Upper lobe of right lung (tissue), 1 donor: ENCODE measurements around the gene LY86. TPM values are rescaled to one million over a fixed set of nuclear protein-coding genes. Genes with fewer than 3 reads are reported as not detected.

Source experiments
- ATAC-seq: fragments of 200-7000 bp; cut with Tn5 transposase; one replicate; pipeline ENCODE4 v1.9.1; 2020; ENCODE audit warnings: mild to moderate bottlenecking, moderate library complexity
- DNase-seq: peaks from one replicate; pipeline ENCODE4 v3.0.0-alpha.2; 2020
- H3K27ac ChIP-seq: fragments of 200-600 bp; one replicate; pipeline ENCODE4 v1.8.0; 2022
- H3K27me3 ChIP-seq: fragments of 200-600 bp; one replicate; pipeline ENCODE4 v1.8.0; 2022; ENCODE audit warnings: mild to moderate bottlenecking
- H3K36me3 ChIP-seq: fragments of 200-600 bp; one replicate; pipeline ENCODE4 v1.8.0; 2022
- H3K4me1 ChIP-seq: fragments of 200-600 bp; one replicate; pipeline ENCODE4 v1.8.0; 2022
- H3K4me3 ChIP-seq: fragments of 200-600 bp; one replicate; pipeline ENCODE4 v1.8.0; 2022; ENCODE audit warnings: mild to moderate bottlenecking
- H3K9me3 ChIP-seq: fragments of 200-600 bp; one replicate; pipeline ENCODE4 v1.8.0; 2022
- intact Hi-C: fragments of 100-400 bp; cut with DNase I; formaldehyde crosslinking; loops from one replicate; pipeline ENCODE4 v1.11.0; 2022
- total RNA-seq: library from RNA; stranded (reverse); fragmentation: NEBNext Ultra II Directional; extraction: Animal tissue kit (Norgen Biotek cat#: 25700); gene quantifications from one replicate; pipeline ENCODE4 v1.2.1, GENCODE V29; 2021
- TF ChIP-seq, protein P1 (sequence below): fragments of 200-600 bp; IDR thresholded peaks from one replicate; pipeline ENCODE4 v1.8.0; 2022; ENCODE audit warnings: antibody characterized with exemption
- donor health status: DM: no; HTN: yes; CAD: no; lungs with severe emphysema.

LY86 gene
- total RNA-seq, 1 donor from 2014 or later: 13.8 TPM

DNA sequence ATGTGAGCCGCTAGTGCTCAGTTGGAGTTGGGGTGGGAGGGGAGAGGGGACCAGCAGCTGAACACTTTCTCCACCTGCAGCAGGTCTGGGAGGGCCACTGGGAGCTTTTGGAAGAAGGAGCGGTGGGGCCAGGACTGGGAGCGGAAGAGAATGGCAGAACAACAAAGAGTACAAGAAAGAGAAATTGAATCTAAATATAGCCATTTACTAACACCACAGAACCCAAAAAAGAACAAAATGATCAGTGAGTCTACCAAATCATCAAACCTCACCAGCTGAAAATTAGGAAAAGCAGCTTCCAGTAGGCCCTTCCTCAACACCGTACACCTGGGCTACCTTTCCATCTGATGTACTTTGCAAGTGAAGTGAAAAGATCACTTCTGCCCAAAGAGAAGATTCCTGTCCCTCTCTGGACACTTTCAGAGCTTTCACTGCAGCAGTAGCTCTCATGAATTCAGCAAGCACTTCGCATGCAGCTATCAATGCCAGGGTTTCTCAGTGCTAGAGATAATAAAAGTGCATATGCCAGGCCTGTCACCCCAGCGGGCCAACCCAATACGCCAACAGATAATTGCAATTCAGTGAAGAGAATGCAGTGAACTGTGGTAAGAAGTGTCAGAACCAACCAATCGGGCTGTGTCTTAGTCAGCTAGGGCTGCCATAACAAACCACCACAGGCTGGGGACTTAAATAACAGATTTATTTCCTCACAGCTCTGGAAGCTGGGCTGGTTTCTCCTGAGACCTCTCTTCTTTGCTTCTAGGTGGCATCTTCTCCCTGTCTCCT lies 597 bp downstream of the LY86 start:
- H3K27ac ChIP-seq: no peak overlapping the region
- DNase-seq (no peak), ATAC-seq (no peak)
- intact Hi-C loops: no loop called here
- H3K36me3 ChIP-seq: no peaks in the 10 kb centered on the region
- TF ChIP-seq, protein P1, sequence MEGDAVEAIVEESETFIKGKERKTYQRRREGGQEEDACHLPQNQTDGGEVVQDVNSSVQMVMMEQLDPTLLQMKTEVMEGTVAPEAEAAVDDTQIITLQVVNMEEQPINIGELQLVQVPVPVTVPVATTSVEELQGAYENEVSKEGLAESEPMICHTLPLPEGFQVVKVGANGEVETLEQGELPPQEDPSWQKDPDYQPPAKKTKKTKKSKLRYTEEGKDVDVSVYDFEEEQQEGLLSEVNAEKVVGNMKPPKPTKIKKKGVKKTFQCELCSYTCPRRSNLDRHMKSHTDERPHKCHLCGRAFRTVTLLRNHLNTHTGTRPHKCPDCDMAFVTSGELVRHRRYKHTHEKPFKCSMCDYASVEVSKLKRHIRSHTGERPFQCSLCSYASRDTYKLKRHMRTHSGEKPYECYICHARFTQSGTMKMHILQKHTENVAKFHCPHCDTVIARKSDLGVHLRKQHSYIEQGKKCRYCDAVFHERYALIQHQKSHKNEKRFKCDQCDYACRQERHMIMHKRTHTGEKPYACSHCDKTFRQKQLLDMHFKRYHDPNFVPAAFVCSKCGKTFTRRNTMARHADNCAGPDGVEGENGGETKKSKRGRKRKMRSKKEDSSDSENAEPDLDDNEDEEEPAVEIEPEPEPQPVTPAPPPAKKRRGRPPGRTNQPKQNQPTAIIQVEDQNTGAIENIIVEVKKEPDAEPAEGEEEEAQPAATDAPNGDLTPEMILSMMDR: no peak
- peaks cover 13% of the 10 kb centered on the region for H3K4me1 ChIP-seq
- no peaks in the 10 kb centered on the region for H3K27me3 ChIP-seq
- H3K9me3 ChIP-seq: no peaks in the 10 kb centered on the region
- peak overlapping the region; percentile 21 for H3K4me3 ChIP-seq

DNA sequence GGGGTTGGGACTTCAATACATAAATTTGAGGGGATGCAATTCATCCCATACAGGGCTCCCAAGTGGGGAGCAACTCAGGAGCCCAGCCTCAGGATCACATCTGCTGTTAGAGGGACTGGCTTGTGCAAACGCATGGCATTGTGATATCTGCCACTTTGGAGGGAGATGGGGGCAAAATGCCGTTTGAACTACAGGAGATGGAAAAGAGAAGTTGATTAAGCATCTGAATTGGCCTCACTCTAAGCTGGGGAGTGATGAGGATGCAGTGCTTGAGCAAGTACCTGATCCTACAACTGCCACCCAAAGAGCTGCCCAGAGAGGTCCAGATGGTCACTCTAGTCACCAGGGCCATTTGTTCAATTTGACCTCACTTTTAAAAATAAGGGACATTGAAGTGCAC lies 2.0 kb downstream of the LY86 start:
- no peak for ATAC-seq
- H3K9me3 ChIP-seq: no peaks in the 10 kb centered on the region
- H3K36me3 ChIP-seq: no peaks in the 10 kb centered on the region
- H3K27ac ChIP-seq: no peak overlapping the region
- TF ChIP-seq, protein P1: no peak
- peaks cover 14% of the 10 kb centered on the region for H3K4me1 ChIP-seq
- no peaks in the 10 kb centered on the region for H3K27me3 ChIP-seq
- no peak overlapping the region for H3K4me3 ChIP-seq
- no peak for DNase-seq
- intact Hi-C loops: no loop called here

DNA sequence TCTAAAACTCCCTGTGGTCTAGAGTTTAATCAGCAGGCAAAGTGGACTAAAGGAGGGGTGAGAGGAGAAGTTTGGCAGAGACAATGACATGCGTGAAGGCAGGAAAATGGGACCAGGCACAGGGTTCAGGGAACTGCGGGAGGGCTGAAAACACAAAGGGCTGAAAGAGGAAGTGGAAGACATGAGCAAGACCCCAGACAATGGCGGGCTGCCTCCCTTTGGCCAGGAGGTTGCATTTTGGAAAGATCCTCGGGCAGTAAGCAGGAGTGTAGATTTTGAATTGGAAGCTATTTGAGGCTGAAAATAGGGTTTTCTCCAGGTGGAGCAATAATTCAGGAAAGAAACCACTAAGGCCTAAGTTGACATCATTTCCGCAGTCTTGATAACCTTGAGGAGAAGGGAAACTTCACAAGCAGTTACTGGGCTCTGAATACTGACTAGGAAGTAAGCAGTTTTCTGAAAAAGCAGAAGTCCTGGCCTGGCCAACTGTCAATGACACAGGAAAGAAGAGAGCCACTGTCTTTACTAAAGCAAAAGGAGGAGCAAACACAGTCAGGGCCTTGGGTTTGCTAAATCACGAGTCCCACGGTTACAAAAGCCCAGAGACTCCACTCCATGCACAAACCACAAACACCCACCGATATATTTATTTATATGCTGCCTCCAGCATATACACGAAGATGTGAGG lies 3.4 kb downstream of the LY86 start:
- peaks cover 22% of the 10 kb centered on the region for H3K4me1 ChIP-seq
- ATAC-seq (peak; percentile 83), DNase-seq (no peak)
- no peak overlapping the region for H3K4me3 ChIP-seq
- intact Hi-C loops: no loop called here
- peak overlapping the region; percentile 56 for H3K27ac ChIP-seq
- H3K9me3 ChIP-seq: no peaks in the 10 kb centered on the region
- H3K36me3 ChIP-seq: no peaks in the 10 kb centered on the region
- TF ChIP-seq, protein P1: no peak
- no peaks in the 10 kb centered on the region for H3K27me3 ChIP-seq

DNA sequence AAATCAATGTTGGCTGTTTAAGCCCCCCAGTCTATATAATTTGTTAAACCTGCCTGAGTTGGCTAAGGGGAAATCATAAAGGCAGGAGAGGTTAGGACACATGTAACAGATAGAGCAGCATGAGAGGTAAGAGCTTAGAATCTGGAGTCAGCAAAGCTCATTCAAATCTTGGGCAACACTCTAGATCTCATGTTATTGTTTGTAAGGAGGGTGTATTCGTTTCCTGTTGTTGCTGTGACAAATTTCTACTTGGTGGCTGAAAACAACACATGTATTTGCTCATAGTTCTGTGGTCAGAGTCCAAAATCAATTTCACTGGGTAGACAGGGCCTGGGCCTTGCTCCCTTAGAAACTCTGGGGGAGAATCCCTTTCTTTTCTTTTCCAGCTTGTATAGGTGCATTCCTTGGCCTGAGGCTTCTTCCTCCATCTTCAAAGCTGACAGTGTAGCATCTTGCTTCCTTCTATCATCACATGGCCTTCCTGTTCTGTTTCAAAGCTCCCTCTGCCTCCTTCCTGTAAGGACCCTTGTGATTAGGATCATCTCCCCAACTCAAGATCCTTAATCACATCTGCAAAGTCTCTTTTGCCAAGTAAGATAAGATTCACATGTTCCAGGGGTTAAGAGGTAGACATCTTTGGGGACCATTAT lies 4.4 kb downstream of the LY86 start:
- no peaks in the 10 kb centered on the region for H3K9me3 ChIP-seq
- intact Hi-C loops: no loop called here
- ATAC-seq (peak; percentile 19), DNase-seq (no peak)
- H3K4me1 ChIP-seq: peaks cover 25% of the 10 kb centered on the region
- H3K4me3 ChIP-seq: no peak overlapping the region
- H3K36me3 ChIP-seq: no peaks in the 10 kb centered on the region
- no peaks in the 10 kb centered on the region for H3K27me3 ChIP-seq
- TF ChIP-seq, protein P1: no peak
- peak overlapping the region; percentile 56 for H3K27ac ChIP-seq

DNA sequence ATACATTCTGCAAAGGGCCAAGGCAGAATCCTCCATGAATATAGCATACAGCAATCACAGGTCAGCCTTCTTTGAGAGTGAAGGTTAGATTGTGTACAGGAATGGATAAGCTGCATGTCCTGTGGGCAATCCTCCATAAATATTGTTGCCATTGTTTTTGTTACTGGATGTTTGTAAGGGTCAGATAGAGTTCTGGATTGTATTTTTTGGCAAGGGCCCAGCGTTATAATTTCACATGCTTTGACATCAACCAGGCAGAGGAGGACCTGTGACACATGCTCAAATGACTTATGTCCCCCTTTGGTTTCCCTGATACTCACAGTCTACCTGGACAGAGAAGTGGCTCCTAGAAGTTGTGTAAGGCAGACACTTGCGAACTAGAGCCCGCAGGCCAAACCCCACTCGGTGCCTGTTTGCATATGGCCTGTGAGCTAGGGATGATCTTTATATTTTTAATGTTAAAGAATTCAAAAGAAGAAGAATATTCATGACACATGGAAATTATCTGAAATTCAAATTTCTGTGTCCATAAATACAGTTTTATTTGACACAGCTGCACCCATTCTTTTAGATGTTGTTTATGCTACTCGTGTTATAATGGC lies 5.4 kb downstream of the LY86 start:
- H3K27me3 ChIP-seq: no peaks in the 10 kb centered on the region
- DNase-seq: no peak
- ATAC-seq: no peak
- no peak overlapping the region for H3K27ac ChIP-seq
- no peak overlapping the region for H3K4me3 ChIP-seq
- H3K36me3 ChIP-seq: no peaks in the 10 kb centered on the region
- TF ChIP-seq, protein P1: no peak
- intact Hi-C loops: no loop called here
- H3K4me1 ChIP-seq: peaks cover 25% of the 10 kb centered on the region
- H3K9me3 ChIP-seq: no peaks in the 10 kb centered on the region
